Esophagus squamous epithelium (tissue), 5 donors: ENCODE measurements around the gene SLC12A7. TPM values are rescaled to one million over a fixed set of nuclear protein-coding genes. Genes with fewer than 3 reads are reported as not detected.
A peak's percentile ranks its signal among the peaks of the same experiment; 100 is the strongest.

ENCODE experiments used
- DNase-seq: peaks from one replicate; lab custom pipeline; 2025; lab: John Stamatoyannopoulos, UW
- H3K27ac ChIP-seq, 4 donors: fragments of 200-600 bp; sonication (generic); one replicate each; pipeline ENCODE4 v1.5.1; 2016 to 2019; ENCODE audit warnings: mild to moderate bottlenecking in 1 of 4
- H3K27me3 ChIP-seq, 4 donors: fragments of 200-600 bp; sonication (generic); 1 replicate in 3 of 4; 2 replicates in 1 of 4; pipeline versions ENCODE4 v1.5.1 to v1.6.0; 2017 to 2021; ENCODE audit warnings: antibody characterized with exemption in 1 of 4
- H3K36me3 ChIP-seq, 3 donors: fragments of 200-600 bp; sonication (generic); one replicate each; pipeline ENCODE4 v1.5.1; 2016 to 2019
- H3K4me1 ChIP-seq, 3 donors: fragments of 200-600 bp; sonication (generic); one replicate each; pipeline ENCODE4 v1.5.1; 2017 to 2019
- H3K4me3 ChIP-seq, 4 donors: fragments of 200-600 bp; sonication (generic); 1 replicate in 3 of 4; 2 replicates in 1 of 4; pipeline ENCODE4 v1.5.1; 2016 to 2019; ENCODE audit warnings: mild to moderate bottlenecking in 2 of 4, moderate library complexity in 1 of 4
- H3K9me3 ChIP-seq, 3 donors: fragments of 200-600 bp; sonication (generic); one replicate each; pipeline ENCODE4 v1.5.1; 2016 to 2019
- POLR2A ChIP-seq, 4 donors: fragments of 450-650 bp; IDR thresholded peaks; one replicate each; pipeline ENCODE4 v1.6.1; 2017; ENCODE audit warnings: antibody characterized with exemption in 4 of 4, mild to moderate bottlenecking in 4 of 4, moderate library complexity in 3 of 4
- WGBS, 2 donors: methylation state at CpG; one replicate each; pipeline ENCODE4 v1.1.5; 2018; 5-methylcytosine and 5-hydroxymethylcytosine counted together
- intact Hi-C: fragments of 100-400 bp; cut with DNase I; formaldehyde crosslinking; loops from one replicate; pipeline ENCODE4 v1.15.0; 2022
- total RNA-seq, 4 donors: library from RNA; depleted of rRNA; stranded (reverse); fragments of >200 nt; gene quantifications; one replicate each; pipeline ENCODE4 v1.1.0, GENCODE V29; 2016
- TF ChIP-seq, protein P1 (sequence below), 6 experiments: fragments of 450-650 bp in 4 of 6; fragments of 200-600 bp in 2 of 6; sonication (generic) in 2 of 6; IDR thresholded peaks; one replicate each; pipeline ENCODE4 v1.5.1; 2016 to 2019; ENCODE audit warnings: antibody characterized with exemption in 6 of 6, mild to moderate bottlenecking in 4 of 6, moderate library complexity in 4 of 6
- donor health status: DM: yes; HTN: yes; CAD: no.

Gene SLC12A7
- total RNA-seq, 4 donors from 2014 or later = 4.5 to 13.4 (median 6.6) TPM

DNA sequence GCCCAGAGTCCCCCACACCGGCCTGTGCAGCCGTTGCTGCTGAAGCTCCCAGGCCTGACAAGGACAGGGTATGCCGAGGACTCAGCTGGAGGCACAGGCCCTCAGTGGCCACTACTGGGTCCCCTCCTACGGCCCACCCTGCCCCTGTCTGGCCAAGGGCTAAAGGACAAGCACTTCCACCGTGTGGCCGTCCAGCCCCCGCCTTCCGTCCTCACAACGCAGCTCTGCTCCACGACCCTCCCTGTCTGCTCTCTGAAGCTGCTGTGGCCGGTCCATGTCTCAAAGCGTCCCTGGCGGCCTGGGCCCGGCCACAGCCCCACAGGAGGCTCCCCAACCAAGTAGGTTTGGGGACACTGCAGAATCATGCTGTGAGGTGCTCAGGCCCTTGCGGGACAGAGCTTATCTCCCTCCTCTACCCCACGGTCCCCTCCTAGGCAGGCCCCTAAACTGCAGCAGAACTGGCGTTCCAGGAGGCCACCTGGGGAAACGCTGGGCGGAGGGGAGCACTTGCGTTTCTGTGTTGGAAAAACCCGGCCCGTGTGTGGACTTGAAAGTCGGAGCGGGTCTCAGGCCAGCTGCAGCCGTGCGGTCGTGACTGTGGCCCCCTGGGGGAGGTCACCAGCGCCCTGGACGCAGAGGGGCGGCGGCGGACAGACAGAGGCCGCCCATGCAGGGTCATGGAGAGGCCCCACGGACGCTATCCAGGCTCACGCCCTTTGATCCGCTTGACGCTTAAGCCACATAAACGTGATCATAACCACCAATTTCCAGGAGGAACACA, 57.7 kb downstream of the SLC12A7 start:
- Histone ChIP-seq H3K27me3 (no peaks in the 10 kb centered on the region), H3K27ac (no peak overlapping the region), H3K36me3 (peaks cover 0 to 78% (median 7%) of the 10 kb centered on the region in 3 donors), H3K4me3 (no peak overlapping the region), H3K4me1 (peaks cover 0 to 12% (median 4%) of the 10 kb centered on the region in 3 donors), H3K9me3 (no peaks in the 10 kb centered on the region)
- intact Hi-C loops = no loop called here
- TF ChIP-seq, protein P1, sequence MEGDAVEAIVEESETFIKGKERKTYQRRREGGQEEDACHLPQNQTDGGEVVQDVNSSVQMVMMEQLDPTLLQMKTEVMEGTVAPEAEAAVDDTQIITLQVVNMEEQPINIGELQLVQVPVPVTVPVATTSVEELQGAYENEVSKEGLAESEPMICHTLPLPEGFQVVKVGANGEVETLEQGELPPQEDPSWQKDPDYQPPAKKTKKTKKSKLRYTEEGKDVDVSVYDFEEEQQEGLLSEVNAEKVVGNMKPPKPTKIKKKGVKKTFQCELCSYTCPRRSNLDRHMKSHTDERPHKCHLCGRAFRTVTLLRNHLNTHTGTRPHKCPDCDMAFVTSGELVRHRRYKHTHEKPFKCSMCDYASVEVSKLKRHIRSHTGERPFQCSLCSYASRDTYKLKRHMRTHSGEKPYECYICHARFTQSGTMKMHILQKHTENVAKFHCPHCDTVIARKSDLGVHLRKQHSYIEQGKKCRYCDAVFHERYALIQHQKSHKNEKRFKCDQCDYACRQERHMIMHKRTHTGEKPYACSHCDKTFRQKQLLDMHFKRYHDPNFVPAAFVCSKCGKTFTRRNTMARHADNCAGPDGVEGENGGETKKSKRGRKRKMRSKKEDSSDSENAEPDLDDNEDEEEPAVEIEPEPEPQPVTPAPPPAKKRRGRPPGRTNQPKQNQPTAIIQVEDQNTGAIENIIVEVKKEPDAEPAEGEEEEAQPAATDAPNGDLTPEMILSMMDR (IDR thresholded peaks at IDR 0.05) = no peak
- TF ChIP-seq POLR2A (IDR thresholded peaks at IDR 0.05) = no peak
- WGBS, 2 donors = 90% methylated on average over 6 to 23 of the region's 39 CpGs
- no peak for DNase-seq

DNA sequence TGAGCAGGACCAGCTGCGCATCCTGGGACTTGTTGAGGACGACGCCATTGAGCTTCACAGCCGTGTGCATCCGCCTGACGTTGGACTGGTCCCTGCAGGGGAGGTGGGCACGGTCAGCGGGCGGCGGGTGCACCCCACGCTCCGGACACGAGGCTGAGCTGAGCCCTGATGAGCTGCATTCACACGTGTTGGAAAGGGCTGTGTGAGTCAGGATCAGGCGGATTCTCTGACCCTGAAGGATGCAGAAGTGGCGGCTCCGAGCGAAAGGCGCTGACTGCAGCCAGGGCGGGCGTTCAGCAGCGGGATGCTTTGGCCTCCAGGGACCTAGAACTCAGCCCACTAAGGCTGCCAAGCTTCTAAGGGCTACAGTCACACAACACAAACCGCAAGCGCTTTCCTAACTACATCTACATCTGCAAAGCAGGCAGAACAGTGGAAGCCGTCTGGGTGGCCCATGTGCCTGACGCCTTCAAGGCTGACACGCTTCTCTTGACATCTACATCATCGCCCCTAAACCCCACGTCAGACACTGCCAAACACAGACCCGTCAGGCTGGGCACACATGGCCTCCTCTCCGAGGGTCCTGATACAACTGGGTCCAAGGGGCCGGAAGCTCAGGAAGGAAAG, 58.4 kb downstream of the SLC12A7 start:
- peaks cover 0 to 12% (median 4%) of the 10 kb centered on the region in 3 donors for H3K4me1 ChIP-seq
- intact Hi-C loops = no loop called here
- no peak for DNase-seq
- no peak overlapping the region for H3K4me3 ChIP-seq
- H3K36me3 ChIP-seq = peaks cover 0 to 71% (median 7%) of the 10 kb centered on the region in 3 donors
- peak overlapping the region in 1 of 4 donors; percentile 21 for H3K27ac ChIP-seq
- H3K27me3 ChIP-seq = no peaks in the 10 kb centered on the region
- 85 to 89% methylated on average over 5 to 22 of the region's 32 CpGs for WGBS, 2 donors
- TF ChIP-seq, protein P1 (IDR thresholded peaks at IDR 0.05) = no peak
- no peak for TF ChIP-seq POLR2A (IDR thresholded peaks at IDR 0.05)
- no peaks in the 10 kb centered on the region for H3K9me3 ChIP-seq

DNA sequence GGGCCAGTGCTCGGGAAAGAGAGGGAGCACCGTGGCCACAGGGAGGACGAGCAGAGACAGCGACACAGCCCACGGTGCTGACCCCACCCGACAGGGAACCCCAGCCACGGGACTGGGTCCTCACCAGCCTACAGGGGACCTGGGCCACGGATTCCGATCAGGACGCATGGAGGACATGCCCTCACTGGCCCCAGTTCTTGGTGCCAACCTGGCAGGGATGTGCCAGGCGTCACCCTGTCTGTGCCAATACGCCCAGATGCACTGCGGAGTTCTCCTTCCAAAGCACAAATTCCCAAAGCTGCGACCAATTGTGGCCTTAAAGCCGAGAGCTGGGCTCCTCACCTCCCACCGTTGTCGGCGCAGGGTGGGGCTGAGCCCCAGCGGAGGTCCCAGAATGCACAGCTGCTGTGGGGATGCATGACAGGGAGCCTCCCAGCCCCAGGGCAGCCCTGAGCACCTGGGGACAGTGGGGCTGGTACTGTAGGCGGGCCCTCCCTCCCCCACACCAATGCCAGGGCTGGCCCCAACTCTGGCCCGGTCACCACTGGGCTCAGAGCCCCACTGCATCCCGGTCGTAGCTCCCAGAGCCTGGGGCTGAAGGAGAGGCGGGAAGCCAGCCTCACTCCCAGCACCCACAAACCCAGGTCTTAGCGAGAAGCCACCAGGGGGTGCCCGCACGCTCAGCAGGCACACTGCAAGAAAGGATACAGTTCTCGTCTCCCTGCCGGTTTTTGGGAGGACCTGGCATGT, 59.0 kb downstream of the SLC12A7 start:
- peaks cover 0 to 12% (median 4%) of the 10 kb centered on the region in 3 donors for H3K4me1 ChIP-seq
- H3K4me3 ChIP-seq = no peak overlapping the region
- intact Hi-C loops = no loop called here
- 28 to 53% methylated on average over 6 to 8 of the region's 29 CpGs for WGBS, 2 donors
- peak overlapping the region in 1 of 4 donors; percentile 21 for H3K27ac ChIP-seq
- DNase-seq = no peak
- peaks cover 0 to 64% (median 7%) of the 10 kb centered on the region in 3 donors for H3K36me3 ChIP-seq
- no peak for TF ChIP-seq POLR2A (IDR thresholded peaks at IDR 0.05)
- TF ChIP-seq, protein P1 (IDR thresholded peaks at IDR 0.05) = peak in 4 of 6 experiments; percentile 25 to 64 (median 35)
- no peaks in the 10 kb centered on the region for H3K9me3 ChIP-seq
- no peaks in the 10 kb centered on the region for H3K27me3 ChIP-seq

DNA sequence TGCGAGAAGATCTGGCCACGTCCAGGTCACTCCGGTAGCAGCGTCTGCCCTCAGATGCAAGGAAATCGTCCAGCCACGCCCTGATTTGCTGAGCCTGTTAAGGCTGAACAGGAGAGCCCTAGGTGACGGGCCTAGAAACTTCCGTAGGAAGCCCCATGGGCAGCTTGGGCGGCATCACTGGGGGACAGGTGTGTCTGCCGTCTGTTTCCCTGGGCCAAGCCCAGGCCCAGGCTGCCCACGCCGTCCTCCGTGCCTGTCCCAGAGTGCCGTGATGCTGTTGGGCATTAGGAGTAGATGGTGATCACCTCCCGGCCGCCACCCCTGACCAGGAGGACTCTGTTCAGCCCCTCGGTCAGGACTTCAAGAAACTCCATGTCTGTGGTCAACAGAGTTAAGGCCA, 59.8 kb downstream of the SLC12A7 start:
- H3K4me1 ChIP-seq = peaks cover 0 to 12% (median 4%) of the 10 kb centered on the region in 3 donors
- no peak overlapping the region for H3K4me3 ChIP-seq
- DNase-seq = no peak
- TF ChIP-seq POLR2A (IDR thresholded peaks at IDR 0.05) = no peak
- TF ChIP-seq, protein P1 (IDR thresholded peaks at IDR 0.05) = no peak
- 83 to 85% methylated on average over 5 to 10 of the region's 17 CpGs for WGBS, 2 donors
- H3K27me3 ChIP-seq = no peaks in the 10 kb centered on the region
- H3K27ac ChIP-seq = no peak overlapping the region
- H3K36me3 ChIP-seq = peaks cover 0 to 57% (median 7%) of the 10 kb centered on the region in 3 donors
- H3K9me3 ChIP-seq = no peaks in the 10 kb centered on the region
- intact Hi-C loops = no loop called here
